HG02943 (cell line): Measurements from ENCODE around the gene MESP1.

Experiments
- ATAC-seq: cut with Tn5 transposase; IDR thresholded peaks from one replicate; pipeline ENCODE4 v1.9.1; 2021; ENCODE audit warnings: mild to moderate bottlenecking, low read depth, moderate library complexity; ENCODE audit not compliant: unreplicated experiment

MESP1 gene

DNA sequence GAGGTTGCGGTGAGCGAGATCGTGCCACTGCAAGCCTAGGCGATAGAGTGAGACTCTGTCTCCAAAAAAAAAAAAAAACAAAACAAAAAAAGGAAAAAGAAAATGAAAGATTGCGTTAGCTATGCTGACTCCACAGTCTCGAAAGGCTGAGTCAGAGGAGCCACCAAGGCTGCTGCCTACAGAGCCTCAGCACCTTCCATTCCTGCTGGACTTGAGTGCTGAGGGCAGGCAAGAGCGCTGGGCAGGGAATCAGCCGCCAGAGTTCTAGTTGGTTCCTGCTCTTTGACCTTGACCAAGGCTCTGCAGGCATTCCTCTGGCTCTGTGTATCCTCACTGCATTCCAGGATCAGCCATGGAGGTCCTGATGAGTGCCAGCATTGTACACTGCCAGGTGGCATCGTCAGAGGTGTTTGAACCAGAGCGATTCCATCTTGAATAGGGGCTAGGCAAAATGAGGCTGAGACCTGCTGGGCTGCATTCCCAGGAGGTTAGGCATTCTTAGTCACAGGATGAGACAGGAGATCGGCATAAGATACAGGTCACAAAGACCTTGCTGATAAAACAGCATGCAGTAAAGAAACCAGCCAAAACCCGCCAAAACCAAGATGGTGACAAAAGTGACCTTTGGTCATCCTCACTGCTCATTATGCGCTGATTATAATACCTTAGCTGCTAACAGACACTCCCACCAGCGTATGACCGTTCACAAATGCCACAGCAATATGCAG is 31.0 kb upstream of the MESP1 start:
- ATAC-seq, result no peak

DNA sequence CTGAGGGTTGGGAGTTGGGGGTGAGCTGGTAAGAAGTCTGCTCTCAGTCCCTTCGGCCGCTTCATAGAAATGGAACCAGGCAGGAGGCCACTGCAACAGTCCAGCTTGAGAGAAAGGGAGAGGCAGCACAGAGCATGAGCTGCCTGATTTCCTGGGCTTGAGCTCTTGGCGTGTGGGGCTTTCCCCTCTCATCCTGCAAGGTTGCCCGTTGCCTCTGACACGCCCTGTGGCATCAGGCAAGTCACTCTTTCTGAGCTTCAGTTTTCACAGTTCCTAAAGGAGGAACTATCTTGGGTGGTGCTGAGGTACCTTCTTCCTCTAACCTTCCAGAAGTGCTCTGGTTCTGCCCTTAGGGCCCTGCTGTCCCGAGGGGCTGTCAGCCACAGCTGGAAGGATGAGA is 30.0 kb upstream of the MESP1 start:
- no peak for ATAC-seq

DNA sequence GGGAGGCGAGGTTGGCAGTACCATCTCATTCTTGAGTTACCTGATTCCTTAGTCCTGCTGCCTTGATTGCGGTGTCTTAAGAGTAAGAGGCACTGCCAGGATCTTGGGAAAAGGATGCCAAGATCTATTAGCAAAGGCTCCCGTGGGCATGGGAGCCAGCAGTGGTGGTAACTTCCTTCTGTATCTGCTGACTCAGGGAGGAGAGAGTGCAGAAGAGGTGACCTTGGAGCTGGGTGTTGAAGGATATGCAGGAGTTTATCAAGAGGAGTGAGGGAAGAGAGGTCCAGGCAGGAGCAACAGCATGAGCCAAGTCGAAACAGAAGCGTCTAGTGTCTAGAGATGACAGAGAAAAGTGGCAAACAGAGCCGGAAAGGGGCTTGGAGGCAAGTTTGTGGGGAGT is 29.6 kb upstream of the MESP1 start:
- no peak for ATAC-seq

DNA sequence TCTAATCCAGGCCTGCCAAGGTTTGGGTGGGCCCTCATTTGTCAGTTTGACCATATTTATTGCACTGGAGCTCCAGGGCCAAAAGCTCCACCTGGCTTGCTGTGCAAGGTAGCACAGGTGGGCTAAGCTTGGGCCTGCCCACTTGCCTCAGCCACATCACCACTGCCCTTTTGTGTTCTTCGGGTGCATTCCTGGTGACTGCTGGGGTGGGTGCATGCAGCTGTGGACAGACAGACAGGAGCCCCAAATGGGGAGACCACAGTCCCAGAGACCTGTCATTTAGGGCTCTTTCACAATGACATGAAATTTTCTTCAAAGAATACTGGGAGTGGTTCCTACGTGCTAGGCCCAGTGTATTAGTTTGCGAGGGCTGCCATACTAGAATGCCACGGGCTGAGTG is 27.8 kb upstream of the MESP1 start:
- ATAC-seq, result no peak

DNA sequence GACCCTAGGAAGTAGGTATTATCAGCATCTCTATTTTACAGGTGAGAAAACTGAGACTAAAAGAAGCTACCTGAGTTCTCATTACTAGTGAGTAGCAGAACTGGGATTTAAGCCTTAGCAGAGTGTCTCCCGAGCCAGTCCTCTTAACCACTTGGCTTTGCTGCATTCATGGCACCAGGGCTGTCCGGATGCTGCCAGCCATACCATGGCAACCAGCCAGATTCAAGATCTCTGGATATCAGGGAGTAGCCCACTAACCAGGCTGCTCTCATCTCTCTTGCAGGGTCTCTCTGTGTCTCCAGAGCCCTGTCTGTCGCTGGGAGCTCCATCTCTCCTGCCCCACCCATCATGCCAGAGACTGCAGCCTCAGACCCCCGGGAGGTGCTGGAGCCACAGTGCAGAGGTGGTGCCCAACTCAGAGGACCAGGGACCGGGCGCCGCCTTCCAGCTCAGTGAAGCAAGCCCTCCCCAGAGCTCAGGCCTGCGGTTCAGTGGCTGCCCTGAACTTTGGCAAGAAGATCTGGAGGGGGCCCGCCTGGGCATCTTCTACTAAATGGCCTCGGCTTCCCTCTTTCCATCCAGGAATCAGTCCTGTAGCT is 26.8 kb upstream of the MESP1 start:
- ATAC-seq, result no peak

DNA sequence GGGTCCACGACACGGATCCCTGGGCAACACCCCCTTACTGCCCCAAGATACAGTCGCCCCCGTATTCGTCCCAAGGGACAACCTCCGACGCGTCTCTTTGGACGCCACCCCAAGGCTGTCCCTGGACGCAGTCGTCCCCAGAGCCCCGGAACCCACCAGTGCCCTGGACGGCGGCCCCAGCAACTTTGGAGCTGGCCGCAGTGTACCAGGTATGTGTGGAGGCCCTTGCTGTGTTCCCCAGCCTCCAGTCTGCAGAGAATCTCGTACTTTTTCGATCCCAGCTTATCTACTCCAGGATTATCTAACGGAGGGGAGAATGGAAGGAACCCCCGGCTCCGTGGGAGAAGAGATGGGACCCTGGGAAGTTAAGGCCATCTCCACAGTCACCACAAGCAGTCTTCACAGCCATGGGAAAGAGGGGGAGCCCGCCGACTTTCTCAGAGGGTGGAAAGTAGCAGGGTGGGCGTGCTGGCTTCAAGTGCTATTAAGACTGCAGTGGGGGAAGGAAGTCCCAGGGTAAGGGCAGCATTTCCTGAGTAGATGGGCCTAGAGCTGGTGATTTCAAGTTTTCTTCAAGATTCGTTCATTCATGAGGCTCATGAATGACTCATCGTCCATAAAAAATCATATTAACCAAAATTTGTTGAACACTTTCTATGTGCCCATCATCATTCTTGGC is 26.2 kb upstream of the MESP1 start:
- no peak for ATAC-seq

DNA sequence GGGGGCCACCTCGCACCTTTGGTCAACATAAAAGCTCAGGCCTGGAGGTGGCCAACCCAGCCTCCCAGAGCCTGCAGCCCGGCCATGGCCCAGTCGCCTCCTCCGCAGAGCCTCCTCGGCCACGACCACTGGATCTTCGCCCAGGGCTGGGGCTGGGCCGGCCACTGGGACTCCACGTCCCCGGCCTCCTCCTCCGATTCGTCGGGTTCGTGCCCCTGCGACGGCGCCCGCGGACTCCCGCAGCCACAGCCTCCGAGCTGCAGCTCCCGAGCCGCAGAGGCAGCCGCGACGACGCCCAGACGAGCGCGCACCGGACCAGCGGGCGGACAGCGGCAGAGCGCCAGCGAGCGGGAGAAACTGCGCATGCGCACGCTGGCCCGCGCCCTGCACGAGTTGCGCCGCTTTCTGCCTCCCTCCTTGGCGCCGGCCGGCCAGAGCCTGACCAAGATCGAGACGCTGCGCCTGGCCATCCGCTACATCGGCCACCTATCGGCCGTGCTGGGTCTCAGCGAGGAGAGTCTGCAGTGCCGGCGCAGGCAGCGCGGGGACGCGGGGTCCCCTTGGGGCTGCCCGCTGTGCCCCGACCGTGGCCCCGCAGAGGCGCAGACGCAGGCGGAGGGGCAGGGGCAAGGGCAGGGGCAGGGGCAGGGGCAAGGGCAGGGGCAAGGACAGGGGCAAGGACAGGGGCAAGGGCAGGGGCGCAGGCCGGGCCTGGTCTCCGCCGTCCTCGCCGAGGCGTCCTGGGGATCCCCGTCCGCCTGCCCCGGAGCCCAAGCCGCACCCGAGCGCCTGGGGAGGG is 25.4 kb upstream of the MESP1 start, which contains the start of gene MESP2:
MESP2 (plus strand) TSS at position 59 of the 799 bp plus-strand sequence; CDS start at position 85, 26 bp downstream.
- ATAC-seq, result no peak

DNA sequence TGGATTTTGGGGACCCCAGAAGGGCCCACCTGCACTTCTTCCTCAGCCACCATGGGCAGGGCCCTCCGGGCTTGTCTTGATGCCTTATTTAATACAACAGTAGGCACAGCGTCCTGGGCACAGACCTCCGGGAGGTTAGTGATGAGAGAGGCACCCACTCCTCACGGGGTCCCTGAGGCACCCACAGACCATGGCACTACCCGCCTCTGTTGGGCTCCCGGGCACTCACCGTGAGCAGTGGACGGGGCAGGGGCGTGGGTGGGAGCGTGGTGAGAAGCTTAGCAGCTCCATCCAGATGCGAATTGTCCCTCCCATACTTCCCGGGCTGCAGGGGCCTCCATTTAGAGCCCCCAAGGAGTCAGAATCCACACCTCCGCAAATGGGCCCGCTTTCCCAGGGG is 24.8 kb upstream of the MESP1 start:
- no peak for ATAC-seq

DNA sequence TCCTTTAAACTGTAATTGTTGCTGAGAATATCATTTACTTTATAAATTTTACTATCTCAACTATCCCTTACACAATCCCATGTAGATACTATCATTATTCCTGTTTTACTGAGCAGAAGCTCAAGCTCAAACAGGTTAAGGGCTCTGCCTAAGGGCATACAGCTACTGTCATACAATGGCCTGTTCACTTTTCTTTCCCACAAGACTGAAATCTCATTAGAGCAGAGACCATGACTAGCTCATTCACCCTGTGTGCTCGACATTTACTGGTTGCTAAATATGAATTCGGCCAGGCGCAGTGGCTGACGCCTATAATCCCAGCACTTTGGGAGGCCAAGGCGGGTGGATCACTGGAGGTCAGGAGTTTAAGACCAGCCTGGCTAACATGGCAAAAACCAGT is 23.4 kb upstream of the MESP1 start:
- ATAC-seq, result no peak

DNA sequence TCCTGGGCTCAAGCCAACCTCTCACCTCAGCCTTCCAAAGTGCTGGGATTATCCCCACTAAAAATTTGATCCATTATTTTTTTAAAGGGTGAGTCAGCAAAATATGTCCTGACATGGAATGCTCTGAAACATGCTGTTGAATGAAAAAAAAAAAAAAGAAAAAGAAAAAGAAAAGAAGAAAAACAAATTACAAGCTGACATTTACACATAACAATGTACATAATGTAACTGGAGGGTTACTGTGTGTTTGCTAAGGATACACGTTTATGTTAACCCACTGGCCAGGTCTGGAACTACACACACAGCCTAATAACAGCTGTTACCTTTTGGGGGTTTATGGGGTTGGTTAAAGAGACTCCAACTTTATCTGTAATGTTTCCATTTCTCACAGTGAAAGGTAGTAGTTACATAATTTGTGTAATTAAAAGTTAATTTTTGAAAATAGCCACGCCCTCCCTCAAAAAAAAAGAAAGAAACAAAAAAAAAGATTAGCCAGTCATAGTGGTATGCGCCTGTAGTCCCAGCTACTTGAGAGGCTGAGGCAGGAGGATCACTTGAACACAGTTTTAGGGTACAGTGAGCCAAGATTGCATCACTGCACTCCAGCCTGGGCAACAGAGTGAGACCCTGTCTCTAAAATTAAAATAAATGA is 22.0 kb upstream of the MESP1 start:
- no peak for ATAC-seq

DNA sequence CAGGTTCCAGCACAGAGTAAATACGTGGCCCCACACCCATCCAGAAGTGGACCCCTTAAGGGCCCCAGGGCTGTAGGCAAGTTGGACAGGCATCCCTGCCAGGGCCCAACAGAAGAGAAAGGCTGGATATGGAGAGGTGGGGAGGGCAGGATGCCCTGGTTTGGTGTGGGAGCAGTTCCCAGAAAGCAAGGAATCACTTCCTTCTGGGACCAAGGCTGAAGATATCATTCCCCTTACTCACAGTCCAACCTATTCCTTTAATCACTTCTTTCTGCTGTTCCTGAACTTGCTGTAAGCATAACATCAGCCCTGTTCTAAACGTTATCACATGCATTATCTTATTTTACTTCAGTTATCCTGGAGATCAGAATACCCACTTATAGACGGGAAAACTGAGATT is 19.0 kb upstream of the MESP1 start:
- no peak for ATAC-seq

DNA sequence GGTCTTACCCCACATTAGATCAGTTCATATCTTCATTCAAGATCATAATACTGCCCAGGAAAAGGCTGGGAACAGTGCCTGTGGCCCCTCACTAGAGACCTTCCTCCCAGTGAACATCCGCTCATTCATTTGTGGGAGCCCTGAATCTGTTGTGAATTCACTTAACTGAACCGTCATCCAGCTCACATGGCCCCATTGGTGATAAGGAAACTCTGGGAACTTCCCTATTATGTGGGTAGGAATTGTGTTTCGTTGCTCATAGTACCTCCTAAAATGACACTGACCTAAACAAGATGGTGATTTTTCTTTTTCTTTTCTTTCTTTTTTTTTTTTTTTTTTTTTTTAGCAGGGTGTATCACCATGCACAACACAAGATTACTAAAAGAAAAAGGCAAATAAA is 18.3 kb upstream of the MESP1 start:
- no peak for ATAC-seq

DNA sequence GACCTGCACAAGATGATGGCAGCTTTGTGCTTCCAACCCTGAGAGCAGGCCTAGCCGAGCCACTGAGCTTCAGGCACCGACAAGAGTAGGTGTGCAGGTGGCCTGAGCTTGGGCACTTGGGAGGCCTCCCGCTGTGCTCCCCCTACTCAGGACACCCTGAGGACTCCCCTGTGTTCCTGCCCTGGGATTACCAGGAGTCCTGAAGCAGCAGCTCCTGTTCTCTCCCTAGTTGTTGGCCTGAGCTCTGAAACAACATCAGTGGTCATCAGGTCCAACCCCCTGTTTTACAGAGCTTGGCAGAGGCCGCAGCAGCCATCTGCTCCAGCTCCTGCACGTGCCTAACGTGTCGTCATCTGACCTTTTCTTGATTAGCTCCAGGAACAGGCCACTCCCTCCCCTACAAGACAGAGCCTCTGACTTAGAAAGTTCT is 17.0 kb upstream of the MESP1 start:
- no peak for ATAC-seq

DNA sequence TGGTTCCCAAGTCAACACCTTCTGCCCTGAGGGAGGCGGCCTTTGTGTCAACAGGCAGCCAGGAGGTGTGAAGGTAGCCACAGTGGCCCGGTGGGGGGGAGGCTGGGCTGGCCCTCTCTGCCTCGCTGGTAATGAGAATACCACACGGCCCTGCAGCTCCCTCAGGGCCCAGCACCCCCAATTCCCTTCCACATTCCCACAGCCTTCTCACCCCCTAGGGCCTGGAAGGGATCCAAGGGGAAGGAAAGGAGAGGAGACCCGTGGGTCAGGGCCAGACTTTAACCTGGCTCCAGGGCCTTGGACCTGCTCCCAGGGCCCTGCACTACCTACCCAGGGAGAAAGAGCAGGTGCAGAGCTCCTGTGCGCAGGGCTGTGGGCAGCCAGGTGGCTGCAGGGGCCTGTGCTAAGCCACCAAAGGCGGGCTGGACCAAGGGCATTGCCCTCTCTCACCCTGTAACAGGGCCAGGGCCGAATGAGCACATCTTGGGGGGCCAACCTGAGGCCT is 16.4 kb upstream of the MESP1 start:
- ATAC-seq, result no peak

DNA sequence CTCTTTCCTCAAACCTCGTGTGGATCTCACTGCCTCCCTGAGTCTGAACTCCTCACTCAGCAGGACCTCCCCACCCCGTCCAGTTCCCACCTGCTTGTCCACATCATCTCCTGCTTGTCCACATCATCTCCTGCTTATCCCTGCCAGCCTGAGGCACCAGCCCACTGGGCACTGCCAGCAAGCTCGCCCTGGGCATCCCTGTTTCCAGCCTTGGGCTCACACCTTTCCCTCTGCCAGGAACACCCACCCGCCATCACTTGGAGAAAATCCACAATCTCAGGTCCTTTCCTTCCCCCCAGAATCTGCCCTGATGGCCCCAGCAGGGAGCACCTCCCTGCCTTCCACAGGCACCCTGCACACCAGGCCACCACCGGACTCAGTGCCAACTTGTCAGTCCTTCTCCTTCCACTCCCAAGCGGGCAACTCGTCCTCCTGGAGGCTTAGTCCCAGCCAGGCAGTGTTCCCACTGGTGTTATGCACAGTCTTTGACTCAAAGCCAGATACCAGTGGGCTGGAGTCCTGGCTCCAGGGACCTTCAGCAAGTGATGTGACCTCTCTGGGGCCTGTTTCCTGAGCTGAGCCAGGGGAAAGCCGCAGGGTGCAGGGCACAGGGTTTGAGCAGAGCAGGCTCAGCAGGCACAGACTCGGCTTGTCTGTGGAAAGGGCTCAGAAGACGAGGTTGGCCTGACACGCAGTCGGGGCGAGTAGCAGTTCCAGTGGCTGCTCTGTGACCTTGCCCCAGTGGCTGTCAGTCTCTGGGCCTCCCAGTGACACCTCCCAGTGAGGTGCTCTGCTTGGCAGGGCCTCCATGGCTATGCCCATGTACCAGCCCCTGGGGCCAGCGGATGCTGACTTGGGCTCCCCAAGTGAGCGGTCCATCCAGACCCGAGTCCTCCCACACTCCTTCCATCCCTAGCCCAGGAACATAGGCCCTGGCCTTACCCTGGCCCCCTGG is 15.6 kb upstream of the MESP1 start:
- ATAC-seq, result no peak

DNA sequence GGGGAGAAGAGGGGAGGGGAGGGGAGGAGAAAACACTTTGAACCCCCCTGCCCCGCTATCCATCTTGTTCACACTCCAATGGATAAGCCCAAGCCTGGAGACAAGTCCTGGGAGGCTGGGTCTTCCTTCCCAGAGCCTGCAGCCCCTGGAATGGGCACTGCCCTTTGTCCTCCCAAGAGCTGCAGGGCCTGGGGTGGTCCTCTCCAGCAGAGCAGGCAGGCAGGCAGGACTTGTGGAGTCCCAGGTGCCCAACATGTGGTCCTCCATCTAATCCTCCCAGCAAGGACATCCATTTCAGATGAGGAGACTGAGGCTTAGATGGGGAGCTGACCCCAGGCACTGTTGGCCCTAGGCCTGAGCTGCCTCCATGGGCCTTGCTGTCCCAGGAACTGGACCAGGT is 14.6 kb upstream of the MESP1 start:
- no peak for ATAC-seq

DNA sequence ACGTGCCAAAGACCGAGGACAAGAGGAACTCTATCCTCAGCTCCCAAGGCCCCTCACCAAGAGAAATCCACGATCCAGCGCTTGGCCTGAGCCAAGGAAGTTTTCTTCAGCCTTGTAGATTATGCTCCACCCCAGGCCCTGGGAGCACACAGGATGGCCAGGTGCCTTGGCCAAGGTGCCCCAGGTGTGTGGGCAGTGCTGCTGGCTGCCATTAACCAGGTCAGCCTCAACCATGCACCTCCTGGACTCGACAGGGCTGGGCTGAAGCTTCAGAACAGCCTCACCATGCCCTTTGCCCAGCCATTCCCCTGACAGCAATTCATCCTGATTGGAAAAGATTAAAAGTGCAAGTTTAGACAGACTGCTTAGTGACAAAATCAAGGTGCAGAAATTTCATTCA is 10.9 kb upstream of the MESP1 start:
- no peak for ATAC-seq

DNA sequence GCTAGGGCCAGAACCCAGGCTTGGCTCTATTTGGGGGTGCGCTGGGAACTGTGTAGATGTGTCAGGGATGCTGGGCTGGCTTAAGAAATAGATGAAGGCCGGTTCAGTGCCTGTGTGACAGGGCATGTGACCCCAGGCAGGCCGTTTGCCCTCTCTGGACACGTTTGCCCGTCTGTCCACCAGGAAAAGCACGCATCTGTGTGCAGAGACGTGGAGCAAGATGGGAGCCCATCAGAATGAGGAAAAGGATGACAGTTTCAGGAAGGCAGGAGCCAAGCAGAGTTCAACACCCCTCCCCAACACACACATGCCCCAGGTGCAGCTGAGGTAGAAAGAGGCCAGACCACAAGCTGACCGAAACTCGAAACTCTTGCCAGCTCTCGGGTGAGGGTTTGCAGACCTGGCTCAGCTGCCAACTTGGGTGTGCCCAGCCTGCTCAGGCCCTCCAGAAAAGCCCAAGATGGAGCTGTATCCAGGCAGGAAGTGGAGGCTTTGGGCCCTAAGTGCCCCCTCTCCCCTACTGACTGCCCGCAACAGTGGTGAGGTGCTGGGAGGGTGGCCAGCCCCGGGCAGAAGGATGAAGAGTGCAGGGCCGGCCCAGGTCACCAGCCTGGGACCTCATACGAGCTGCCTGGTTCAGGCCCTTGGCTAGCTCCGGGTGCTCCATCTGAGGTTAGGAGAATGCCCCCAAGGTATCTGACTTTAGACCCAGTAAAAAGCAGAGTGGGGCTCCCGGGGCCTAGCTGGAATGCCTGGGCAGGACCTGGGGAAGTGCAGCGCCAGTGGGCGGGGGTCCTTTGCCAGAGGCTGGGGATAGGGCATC is 10.2 kb upstream of the MESP1 start:
- peak; percentile 82 for ATAC-seq
